Loucy (cell line): Measurements from ENCODE around the gene LY86.

Experiments used
- CTCF ChIP-seq: fragments of 200-600 bp; sonication (generic); conservative IDR thresholded peaks from 2 replicates; pipeline ENCODE4 v1.5.1; 2014; ENCODE audit warnings: mild to moderate bottlenecking, antibody characterized with exemption, low read length
- EZH2phosphoT487 ChIP-seq: fragments of 200-600 bp; IDR thresholded peaks from 2 replicates; pipeline ENCODE4 v1.6.1; 2018; ENCODE audit warnings: antibody characterized with exemption, mild to moderate bottlenecking, moderate library complexity, borderline replicate concordance

GRCh38 chr6:6619021-6619794, 30.7 kb downstream of the LY86 start:
- TF ChIP-seq CTCF (no peak), EZH2phosphoT487 (no peak)
